Liver (tissue), 9 donors: ENCODE data around the gene ZNF217. TPM values are rescaled to one million over a fixed set of nuclear protein-coding genes. Genes with fewer than 3 reads are reported as not detected.

ENCODE experiments used
- DNase-seq: peaks from one replicate; pipeline ENCODE4 v3.0.0-alpha.2; 2017; ENCODE audit warnings: low spot score
- H3K27ac ChIP-seq, 2 donors: one replicate each; pipeline ENCODE4 v1.7.0; 2013; ENCODE audit warnings: inconsistent platforms in 2 of 2, low read length in 2 of 2, control low read depth in 1 of 2, low read depth in 1 of 2, mild to moderate bottlenecking in 1 of 2
- H3K27me3 ChIP-seq, 4 donors: one replicate each; pipeline versions ENCODE4 v1.6.1 to v1.7.0; 2013; ENCODE audit warnings: low read length in 3 of 4, inconsistent platforms in 1 of 4, mild to moderate bottlenecking in 1 of 4, moderate library complexity in 1 of 4; ENCODE audit not compliant: control insufficient read depth in 4 of 4, insufficient read depth in 4 of 4
- H3K36me3 ChIP-seq, 4 donors: one replicate each; pipeline versions ENCODE4 v1.6.1 to v1.7.0; 2013; ENCODE audit warnings: low read length in 3 of 4, mild to moderate bottlenecking in 3 of 4, low read depth in 1 of 4, moderate library complexity in 1 of 4; ENCODE audit not compliant: control insufficient read depth in 4 of 4, insufficient read depth in 3 of 4
- H3K4me1 ChIP-seq, 4 donors: one replicate each; pipeline versions ENCODE4 v1.6.1 to v1.7.0; 2013; ENCODE audit warnings: low read length in 3 of 4, mild to moderate bottlenecking in 3 of 4, moderate library complexity in 1 of 4; ENCODE audit not compliant: control insufficient read depth in 4 of 4, insufficient read depth in 4 of 4
- H3K4me3 ChIP-seq, 3 donors: one replicate each; pipeline versions ENCODE4 v1.6.1 to v1.7.0; 2013; ENCODE audit warnings: low read length in 3 of 3, control low read depth in 1 of 3, low read depth in 1 of 3, mild to moderate bottlenecking in 1 of 3
- H3K9ac ChIP-seq, 2 donors: one replicate each; pipeline ENCODE4 v1.7.0; 2013; ENCODE audit warnings: low read length in 2 of 2, mild to moderate bottlenecking in 2 of 2, moderate library complexity in 2 of 2, control low read depth in 1 of 2, low read depth in 1 of 2
- H3K9me3 ChIP-seq, 4 donors: one replicate each; pipeline versions ENCODE4 v1.6.1 to v1.7.0; 2013; ENCODE audit warnings: low read length in 3 of 4; ENCODE audit not compliant: control insufficient read depth in 4 of 4
- EGR1 ChIP-seq, 2 donors: IDR thresholded peaks; 2 replicates each; pipeline ENCODE4 v1.6.1; 2016 to 2018; ENCODE audit warnings: antibody characterized with exemption in 2 of 2, low read depth in 2 of 2
- FOXA1 ChIP-seq: IDR thresholded peaks from 2 replicates; pipeline ENCODE4 v1.6.1; 2016; ENCODE audit warnings: antibody characterized with exemption
- FOXA2 ChIP-seq: IDR thresholded peaks from 2 replicates; pipeline ENCODE4 v1.6.1; 2016; ENCODE audit warnings: antibody characterized with exemption
- GABPA ChIP-seq, 2 donors: IDR thresholded peaks in 1 of 2; conservative IDR thresholded peaks in 1 of 2; 2 replicates each; pipeline ENCODE4 v1.6.1; 2016; ENCODE audit warnings: antibody characterized with exemption in 2 of 2, mild to moderate bottlenecking in 1 of 2, moderate library complexity in 1 of 2
- HNF4A ChIP-seq, 2 donors: conservative IDR thresholded peaks; 2 replicates each; pipeline ENCODE4 v1.6.1; 2016; ENCODE audit warnings: antibody characterized with exemption in 2 of 2, mild to moderate bottlenecking in 2 of 2
- HNF4G ChIP-seq: IDR thresholded peaks from 2 replicates; pipeline ENCODE4 v1.6.1; 2016; ENCODE audit warnings: antibody characterized with exemption
- JUND ChIP-seq, 2 donors: IDR thresholded peaks; 2 replicates each; pipeline ENCODE4 v1.6.1; 2016; ENCODE audit warnings: antibody characterized with exemption in 2 of 2
- NR2F2 ChIP-seq: IDR thresholded peaks from 2 replicates; pipeline ENCODE4 v1.6.1; 2016; ENCODE audit warnings: antibody characterized with exemption
- RAD21 ChIP-seq, 2 donors: IDR thresholded peaks; 2 replicates each; pipeline ENCODE4 v1.6.1; 2016; ENCODE audit warnings: antibody characterized with exemption in 2 of 2, mild to moderate bottlenecking in 2 of 2
- RXRA ChIP-seq, 2 donors: IDR thresholded peaks; 2 replicates each; pipeline ENCODE4 v1.6.1; 2017 to 2018; ENCODE audit warnings: antibody characterized with exemption in 2 of 2, mild to moderate bottlenecking in 1 of 2
- SP1 ChIP-seq: IDR thresholded peaks from 2 replicates; pipeline ENCODE4 v1.6.1; 2018; ENCODE audit warnings: antibody characterized with exemption, mild to moderate bottlenecking
- TAF1 ChIP-seq: conservative IDR thresholded peaks from 2 replicates; pipeline ENCODE4 v1.6.1; 2016; ENCODE audit warnings: antibody characterized with exemption, mild to moderate bottlenecking
- YY1 ChIP-seq: IDR thresholded peaks from 2 replicates; pipeline ENCODE4 v1.6.1; 2016; ENCODE audit warnings: antibody characterized with exemption, mild to moderate bottlenecking
- WGBS: extraction: QIAGEN DNeasy Blood & Tissue Kit; methylation state at CpG from one replicate; pipeline ENCODE4 v1.1.7; 2013; 5-methylcytosine and 5-hydroxymethylcytosine counted together
- polyA plus RNA-seq, 2 donors: library from polyadenylated mRNA; stranded (reverse) in 1 of 2; unstranded in 1 of 2; fragments of 200-250 nt in 1 of 2; fragments of >200 nt in 1 of 2; fragmentation: Nextera tagmentation in 1 of 2; extraction: Ambion mirVana in 1 of 2; gene quantifications; one replicate each; pipeline versions ENCODE4 v1.2.1 to v1.2.3, GENCODE V29; 2013 to 2015
- total RNA-seq, 2 donors: library from RNA; depleted of rRNA; stranded (reverse); fragments of >200 nt; gene quantifications; one replicate each; pipeline ENCODE4 v1.2.3, GENCODE V29; 2014
- TF ChIP-seq, protein P1 (sequence below): IDR thresholded peaks from 2 replicates; pipeline ENCODE4 v1.6.1; 2016; ENCODE audit warnings: antibody characterized with exemption, mild to moderate bottlenecking
- TF ChIP-seq, protein P2 (sequence below): fragments of 150-350 bp; IDR thresholded peaks from 2 replicates; pipeline ENCODE4 v1.5.1; 2017; ENCODE audit warnings: improper control_type of control experiment, low read depth, low read length; ENCODE audit not compliant: missing input control
- TF ChIP-seq, protein P3 (sequence below): IDR thresholded peaks from 2 replicates; pipeline ENCODE4 v1.6.1; 2016; ENCODE audit warnings: antibody characterized with exemption
- TF ChIP-seq, protein P4 (sequence below): IDR thresholded peaks from 2 replicates; pipeline ENCODE4 v1.6.1; 2016; ENCODE audit warnings: antibody characterized with exemption
- TF ChIP-seq, protein P5 (sequence below): IDR thresholded peaks from 2 replicates; pipeline ENCODE4 v1.6.1; 2016; ENCODE audit warnings: antibody characterized with exemption
- donor health status: healthy.
- donor health status: healthy.
- donor health status: healthy.
- donor health status: healthy.
- donor health status: healthy.

ZNF217 gene
- total and polyA plus RNA-seq, 4 donors: 4.2 to 16.3 (median 11.2) TPM

DNA sequence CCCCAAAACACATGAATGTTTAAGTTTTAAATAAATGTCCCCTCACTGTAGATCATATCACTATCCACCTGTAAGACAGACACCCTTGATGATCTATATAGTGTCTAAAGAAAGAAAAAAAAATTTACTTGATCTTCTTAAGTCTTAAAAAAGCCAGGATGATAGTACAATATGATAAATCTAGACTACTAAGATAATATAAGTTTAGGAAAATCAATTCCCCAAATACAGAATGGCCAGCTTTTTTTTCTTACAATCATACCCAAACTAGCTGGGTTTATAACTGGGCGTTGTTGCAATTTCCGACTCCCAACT lies 14.4 kb downstream of the ZNF217 start:
- TF ChIP-seq TAF1 (peak; percentile 21), FOXA1 (no peak)
- DNase-seq: no peak
- Histone ChIP-seq H3K27ac (peak overlapping the region; percentile 84 to 86), H3K4me3 (no peak overlapping the region), H3K9ac (peak overlapping the region; percentile 13 to 62), H3K36me3 (peaks cover 28 to 43% (median 38%) of the 10 kb centered on the region in 4 donors), H3K27me3 (no peaks in the 10 kb centered on the region), H3K9me3 (no peaks in the 10 kb centered on the region), H3K4me1 (peaks cover 7 to 38% (median 22%) of the 10 kb centered on the region in 4 donors)
- 7% methylated on average over 2 of the region's 2 CpGs for WGBS

DNA sequence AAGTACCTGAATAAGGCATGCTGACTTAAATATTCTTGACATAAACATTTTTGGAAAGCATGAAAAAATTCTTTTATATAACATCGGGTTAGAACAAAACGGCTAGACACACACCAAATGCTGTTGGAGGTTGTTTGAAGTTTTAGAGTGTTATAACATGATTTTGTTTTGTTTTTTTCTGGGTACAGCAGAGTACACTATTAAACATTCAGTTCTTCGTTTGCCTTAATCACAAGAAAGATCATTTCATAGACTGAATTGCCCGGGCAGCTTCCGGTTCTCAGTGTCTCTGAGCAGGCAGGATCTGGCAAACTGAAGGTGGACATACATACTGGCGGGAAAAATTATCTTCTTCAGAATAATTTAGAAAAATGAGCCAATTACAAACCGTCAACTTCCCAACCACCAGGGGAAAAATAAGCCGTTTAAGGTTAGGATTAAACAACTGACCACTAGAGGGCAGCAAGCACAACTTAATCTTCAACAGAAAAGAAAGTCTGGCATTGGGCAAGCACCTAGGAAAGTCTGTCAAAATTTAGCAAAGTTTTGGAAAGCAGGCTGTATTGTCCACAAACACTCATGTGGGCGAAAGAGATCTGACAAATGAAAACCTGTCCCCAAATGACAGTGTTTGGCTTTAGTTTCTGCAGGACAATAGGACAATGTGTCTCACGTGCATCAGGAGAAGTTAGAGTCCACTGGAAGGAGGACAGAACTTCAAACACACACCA lies 15.0 kb downstream of the ZNF217 start:
- peak; percentile 58 for DNase-seq
- Histone ChIP-seq H3K27ac (peak overlapping the region; percentile 84 to 86), H3K4me3 (no peak overlapping the region), H3K36me3 (peaks cover 30 to 48% (median 41%) of the 10 kb centered on the region in 4 donors), H3K4me1 (peaks cover 7 to 38% (median 22%) of the 10 kb centered on the region in 4 donors), H3K27me3 (no peaks in the 10 kb centered on the region), H3K9me3 (no peaks in the 10 kb centered on the region), H3K9ac (peak overlapping the region; percentile 11 to 76)
- WGBS: 7% methylated on average over 10 of the region's 10 CpGs
- TF ChIP-seq RXRA (IDR thresholded peaks at IDR 0.05): peak; percentile 69 to 88
- TF ChIP-seq NR2F2: peak; percentile 18
- peak; percentile 39 for TF ChIP-seq FOXA1
- TF ChIP-seq, protein P1, sequence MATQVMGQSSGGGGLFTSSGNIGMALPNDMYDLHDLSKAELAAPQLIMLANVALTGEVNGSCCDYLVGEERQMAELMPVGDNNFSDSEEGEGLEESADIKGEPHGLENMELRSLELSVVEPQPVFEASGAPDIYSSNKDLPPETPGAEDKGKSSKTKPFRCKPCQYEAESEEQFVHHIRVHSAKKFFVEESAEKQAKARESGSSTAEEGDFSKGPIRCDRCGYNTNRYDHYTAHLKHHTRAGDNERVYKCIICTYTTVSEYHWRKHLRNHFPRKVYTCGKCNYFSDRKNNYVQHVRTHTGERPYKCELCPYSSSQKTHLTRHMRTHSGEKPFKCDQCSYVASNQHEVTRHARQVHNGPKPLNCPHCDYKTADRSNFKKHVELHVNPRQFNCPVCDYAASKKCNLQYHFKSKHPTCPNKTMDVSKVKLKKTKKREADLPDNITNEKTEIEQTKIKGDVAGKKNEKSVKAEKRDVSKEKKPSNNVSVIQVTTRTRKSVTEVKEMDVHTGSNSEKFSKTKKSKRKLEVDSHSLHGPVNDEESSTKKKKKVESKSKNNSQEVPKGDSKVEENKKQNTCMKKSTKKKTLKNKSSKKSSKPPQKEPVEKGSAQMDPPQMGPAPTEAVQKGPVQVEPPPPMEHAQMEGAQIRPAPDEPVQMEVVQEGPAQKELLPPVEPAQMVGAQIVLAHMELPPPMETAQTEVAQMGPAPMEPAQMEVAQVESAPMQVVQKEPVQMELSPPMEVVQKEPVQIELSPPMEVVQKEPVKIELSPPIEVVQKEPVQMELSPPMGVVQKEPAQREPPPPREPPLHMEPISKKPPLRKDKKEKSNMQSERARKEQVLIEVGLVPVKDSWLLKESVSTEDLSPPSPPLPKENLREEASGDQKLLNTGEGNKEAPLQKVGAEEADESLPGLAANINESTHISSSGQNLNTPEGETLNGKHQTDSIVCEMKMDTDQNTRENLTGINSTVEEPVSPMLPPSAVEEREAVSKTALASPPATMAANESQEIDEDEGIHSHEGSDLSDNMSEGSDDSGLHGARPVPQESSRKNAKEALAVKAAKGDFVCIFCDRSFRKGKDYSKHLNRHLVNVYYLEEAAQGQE: no peak
- TF ChIP-seq, protein P2, sequence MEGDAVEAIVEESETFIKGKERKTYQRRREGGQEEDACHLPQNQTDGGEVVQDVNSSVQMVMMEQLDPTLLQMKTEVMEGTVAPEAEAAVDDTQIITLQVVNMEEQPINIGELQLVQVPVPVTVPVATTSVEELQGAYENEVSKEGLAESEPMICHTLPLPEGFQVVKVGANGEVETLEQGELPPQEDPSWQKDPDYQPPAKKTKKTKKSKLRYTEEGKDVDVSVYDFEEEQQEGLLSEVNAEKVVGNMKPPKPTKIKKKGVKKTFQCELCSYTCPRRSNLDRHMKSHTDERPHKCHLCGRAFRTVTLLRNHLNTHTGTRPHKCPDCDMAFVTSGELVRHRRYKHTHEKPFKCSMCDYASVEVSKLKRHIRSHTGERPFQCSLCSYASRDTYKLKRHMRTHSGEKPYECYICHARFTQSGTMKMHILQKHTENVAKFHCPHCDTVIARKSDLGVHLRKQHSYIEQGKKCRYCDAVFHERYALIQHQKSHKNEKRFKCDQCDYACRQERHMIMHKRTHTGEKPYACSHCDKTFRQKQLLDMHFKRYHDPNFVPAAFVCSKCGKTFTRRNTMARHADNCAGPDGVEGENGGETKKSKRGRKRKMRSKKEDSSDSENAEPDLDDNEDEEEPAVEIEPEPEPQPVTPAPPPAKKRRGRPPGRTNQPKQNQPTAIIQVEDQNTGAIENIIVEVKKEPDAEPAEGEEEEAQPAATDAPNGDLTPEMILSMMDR: peak; percentile 97
- TF ChIP-seq EGR1 (IDR thresholded peaks at IDR 0.05; ENCODE audit: low read depth in 2 of 2): peak; percentile 49 to 52
- peak; percentile 69 to 86 for TF ChIP-seq HNF4A (conservative IDR thresholded peaks at IDR 0.05)
- TF ChIP-seq TAF1: peak; percentile 22
- TF ChIP-seq GABPA (IDR thresholded peaks at IDR 0.05 in 1 of 2, conservative IDR thresholded peaks at IDR 0.05 in 1 of 2): no peak
- peak; percentile 72 for TF ChIP-seq SP1
- TF ChIP-seq FOXA2: peak; percentile 58
- peak; percentile 98 to 99 for TF ChIP-seq RAD21 (IDR thresholded peaks at IDR 0.05)
- TF ChIP-seq, protein P3, sequence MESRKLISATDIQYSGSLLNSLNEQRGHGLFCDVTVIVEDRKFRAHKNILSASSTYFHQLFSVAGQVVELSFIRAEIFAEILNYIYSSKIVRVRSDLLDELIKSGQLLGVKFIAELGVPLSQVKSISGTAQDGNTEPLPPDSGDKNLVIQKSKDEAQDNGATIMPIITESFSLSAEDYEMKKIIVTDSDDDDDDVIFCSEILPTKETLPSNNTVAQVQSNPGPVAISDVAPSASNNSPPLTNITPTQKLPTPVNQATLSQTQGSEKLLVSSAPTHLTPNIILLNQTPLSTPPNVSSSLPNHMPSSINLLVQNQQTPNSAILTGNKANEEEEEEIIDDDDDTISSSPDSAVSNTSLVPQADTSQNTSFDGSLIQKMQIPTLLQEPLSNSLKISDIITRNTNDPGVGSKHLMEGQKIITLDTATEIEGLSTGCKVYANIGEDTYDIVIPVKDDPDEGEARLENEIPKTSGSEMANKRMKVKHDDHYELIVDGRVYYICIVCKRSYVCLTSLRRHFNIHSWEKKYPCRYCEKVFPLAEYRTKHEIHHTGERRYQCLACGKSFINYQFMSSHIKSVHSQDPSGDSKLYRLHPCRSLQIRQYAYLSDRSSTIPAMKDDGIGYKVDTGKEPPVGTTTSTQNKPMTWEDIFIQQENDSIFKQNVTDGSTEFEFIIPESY: peak; percentile 64
- TF ChIP-seq, protein P4, sequence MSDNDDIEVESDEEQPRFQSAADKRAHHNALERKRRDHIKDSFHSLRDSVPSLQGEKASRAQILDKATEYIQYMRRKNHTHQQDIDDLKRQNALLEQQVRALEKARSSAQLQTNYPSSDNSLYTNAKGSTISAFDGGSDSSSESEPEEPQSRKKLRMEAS: peak; percentile 69
- TF ChIP-seq JUND (IDR thresholded peaks at IDR 0.05): peak in 1 of 2 donors; percentile 26
- peak; percentile 74 for TF ChIP-seq YY1
- TF ChIP-seq, protein P5, sequence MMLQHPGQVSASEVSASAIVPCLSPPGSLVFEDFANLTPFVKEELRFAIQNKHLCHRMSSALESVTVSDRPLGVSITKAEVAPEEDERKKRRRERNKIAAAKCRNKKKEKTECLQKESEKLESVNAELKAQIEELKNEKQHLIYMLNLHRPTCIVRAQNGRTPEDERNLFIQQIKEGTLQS: peak; percentile 38
- TF ChIP-seq HNF4G: peak; percentile 48
